Neural cell (in vitro differentiated cells): Measurements from ENCODE around the gene KIFBP. TPM values are rescaled to one million over a fixed set of nuclear protein-coding genes. Genes with fewer than 3 reads are reported as not detected.
A peak's percentile ranks its signal among the peaks of the same experiment; 100 is the strongest.

ENCODE experiments used
- H2AFZ ChIP-seq: fragments of 200-600, 300-800 bp; sonication (generic), shearing (Covaris generic); 2 replicates; pipeline ENCODE4 v1.6.0; 2014; ENCODE audit warnings: low read depth, mild to moderate bottlenecking, antibody characterized with exemption, low read length, moderate library complexity
- H3F3A ChIP-seq: fragments of 200-600 bp; shearing (Covaris generic); 2 replicates; pipeline ENCODE4 v1.6.1; 2016; ENCODE audit warnings: mild to moderate bottlenecking, moderate library complexity, mixed read lengths, antibody characterized with exemption, low read length; ENCODE audit not compliant: insufficient read depth, poor library complexity, severe bottlenecking
- H3K27ac ChIP-seq: fragments of 200-600, 300-800 bp; sonication (generic), shearing (Covaris generic); 2 replicates; pipeline ENCODE4 v1.5.1; 2014; ENCODE audit warnings: mild to moderate bottlenecking, low read length, moderate library complexity
- H3K27me3 ChIP-seq: fragments of 300-800, 200-600 bp; sonication (generic), shearing (Covaris generic); 2 replicates; pipeline ENCODE4 v1.6.0; 2014; ENCODE audit warnings: mild to moderate bottlenecking, low read depth, low read length, moderate library complexity; ENCODE audit not compliant: insufficient read depth
- H3K36me3 ChIP-seq: fragments of 300-800, 200-600 bp; sonication (generic), shearing (Covaris generic); 2 replicates; pipeline ENCODE4 v1.5.1; 2014; ENCODE audit warnings: mild to moderate bottlenecking, antibody characterized with exemption, low read length, moderate library complexity; ENCODE audit not compliant: insufficient read depth
- H3K4me2 ChIP-seq: fragments of 300-800, 200-600 bp; sonication (generic), shearing (Covaris generic); 2 replicates; pipeline ENCODE4 v1.6.0; 2014; ENCODE audit warnings: mild to moderate bottlenecking, low read length
- H3K4me3 ChIP-seq: fragments of 300-800, 200-600 bp; sonication (generic), shearing (Covaris generic); 2 replicates; pipeline ENCODE4 v1.5.1; 2014; ENCODE audit warnings: mild to moderate bottlenecking, low read length, moderate library complexity
- H3K79me2 ChIP-seq: fragments of 200-600 bp; shearing (Covaris generic); replicated peaks from 2 replicates; pipeline ENCODE4 v1.6.0; 2014; ENCODE audit warnings: mild to moderate bottlenecking, low read length, moderate library complexity; ENCODE audit not compliant: insufficient read depth
- H3K9ac ChIP-seq: fragments of 300-800, 200-600 bp; sonication (generic), shearing (Covaris generic); 2 replicates; pipeline ENCODE4 v1.6.1; 2016; ENCODE audit warnings: mild to moderate bottlenecking, low read length, mixed read lengths
- H3K9me2 ChIP-seq: fragments of 200-600 bp; shearing (Covaris generic); 2 replicates; pipeline ENCODE4 v1.6.1; 2016; ENCODE audit warnings: mild to moderate bottlenecking, low read length, mixed read lengths; ENCODE audit not compliant: insufficient read depth
- H3K9me3 ChIP-seq: fragments of 200-600, 300-800 bp; sonication (generic), shearing (Covaris generic); 2 replicates; pipeline ENCODE4 v1.6.1; 2016; ENCODE audit warnings: mild to moderate bottlenecking, mixed run types, low read length, moderate library complexity, mixed read lengths
- H4K20me1 ChIP-seq: fragments of 200-600 bp; shearing (Covaris generic); 2 replicates; pipeline ENCODE4 v1.6.1; 2016; ENCODE audit warnings: mild to moderate bottlenecking, mixed run types; ENCODE audit not compliant: insufficient read depth
- EP300 ChIP-seq: fragments of 450-650 bp; conservative IDR thresholded peaks from 2 replicates; pipeline ENCODE4 v1.6.1; 2014; ENCODE audit warnings: antibody characterized with exemption, mild to moderate bottlenecking, moderate library complexity; ENCODE audit not compliant: poor library complexity, severe bottlenecking
- EZH2 ChIP-seq: fragments of 200-600, 300-800 bp; shearing (Covaris generic), sonication (generic); IDR thresholded peaks from 2 replicates; pipeline ENCODE4 v1.6.1; 2014; ENCODE audit warnings: antibody characterized with exemption, low read length, borderline replicate concordance, mild to moderate bottlenecking; ENCODE audit not compliant: insufficient read depth, poor library complexity, severe bottlenecking
- MXI1 ChIP-seq: fragments of 450-650 bp; conservative IDR thresholded peaks from 2 replicates; pipeline ENCODE4 v1.6.1; 2014; ENCODE audit warnings: antibody characterized with exemption, mild to moderate bottlenecking; ENCODE audit not compliant: poor library complexity, severe bottlenecking
- POLR2AphosphoS5 ChIP-seq: IDR thresholded peaks from 2 replicates; pipeline ENCODE4 v1.6.1; 2012
- RAD21 ChIP-seq: fragments of 450-650 bp; conservative IDR thresholded peaks from 2 replicates; pipeline ENCODE4 v1.6.1; 2014; ENCODE audit warnings: antibody characterized with exemption, mild to moderate bottlenecking, moderate library complexity
- SMC3 ChIP-seq: fragments of 450-650 bp; conservative IDR thresholded peaks from 2 replicates; pipeline ENCODE4 v1.6.1; 2014; ENCODE audit warnings: antibody characterized with exemption, mild to moderate bottlenecking, moderate library complexity; ENCODE audit not compliant: poor library complexity
- TAF1 ChIP-seq: IDR thresholded peaks from 2 replicates; pipeline ENCODE4 v1.6.1; 2012; ENCODE audit warnings: low read depth
- polyA plus RNA-seq: library from polyadenylated mRNA; depleted of rRNA; stranded (reverse); fragments of >200 nt; gene quantifications from 2 replicates; pipeline ENCODE4 v1.2.3, GENCODE V29; 2014
- TF ChIP-seq, protein P1 (sequence below): fragments of 450-650 bp; IDR thresholded peaks from 2 replicates; pipeline ENCODE4 v1.5.1; 2014; ENCODE audit warnings: antibody characterized with exemption, mild to moderate bottlenecking, moderate library complexity; ENCODE audit not compliant: poor library complexity, severe bottlenecking
- TF ChIP-seq, protein P2 (sequence below): IDR thresholded peaks from 2 replicates; pipeline ENCODE4 v1.6.1; 2012; ENCODE audit warnings: borderline replicate concordance

The KIFBP gene
- polyA plus RNA-seq, 1 donor from 2014 or later: 76.9 TPM

DNA sequence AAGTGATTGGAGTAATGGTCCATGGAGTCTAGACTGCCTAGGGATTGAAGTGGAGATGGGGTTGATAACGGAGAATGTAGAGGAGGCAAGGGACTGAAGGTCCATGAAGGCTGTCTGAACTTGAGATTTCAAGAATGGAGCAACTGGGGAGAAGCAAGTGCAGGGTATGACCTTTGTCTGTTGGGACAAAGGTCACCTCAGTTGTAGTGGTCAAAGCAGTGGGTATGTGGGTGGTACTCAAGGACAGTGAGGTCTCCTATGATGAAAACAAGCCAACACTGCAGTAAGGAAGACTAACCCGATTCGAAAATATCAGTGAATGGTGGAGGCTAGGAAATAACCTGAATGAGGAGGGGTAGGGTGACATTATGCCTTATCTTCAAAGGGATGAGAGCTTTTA, 38.0 kb upstream of the KIFBP start:
- Histone ChIP-seq H3K9ac (no peak overlapping the region), H3K4me3 (no peak overlapping the region)
- TF ChIP-seq RAD21: no peak

DNA sequence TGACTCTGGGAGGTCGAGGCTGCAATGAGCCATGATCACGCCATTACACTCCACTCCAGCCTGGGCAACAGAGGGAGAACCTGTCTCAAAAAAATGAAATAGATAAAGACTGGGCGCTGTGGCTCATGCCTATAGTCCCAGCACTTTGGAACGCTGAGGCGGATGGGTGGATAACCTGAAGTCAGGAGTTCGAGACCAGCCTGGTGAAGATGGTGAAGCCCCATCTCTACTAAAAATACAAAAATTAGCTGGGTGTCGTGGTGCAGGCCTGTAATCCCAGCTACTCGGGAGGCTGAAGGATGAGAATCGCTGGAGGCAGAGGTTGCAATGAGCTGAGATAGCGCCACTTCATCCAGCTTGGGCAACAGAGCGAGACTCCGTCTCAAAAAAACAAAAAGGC, 33.7 kb upstream of the KIFBP start:
- H3K27ac ChIP-seq: peak overlapping the region; percentile 86
- peak overlapping the region; percentile 31 for H3K4me3 ChIP-seq

More for the DNA sequence above, 38.0 kb upstream of the KIFBP start:
- Histone ChIP-seq H3K27ac (no peak overlapping the region), H3K4me2 (no peak overlapping the region), H4K20me1 (no peaks in the 10 kb centered on the region), H3K27me3 (no peaks in the 10 kb centered on the region), H3K9me2 (no peaks in the 10 kb centered on the region), H3K36me3 (peaks cover 21% of the 10 kb centered on the region), H3K9me3 (no peaks in the 10 kb centered on the region), H3F3A (peaks cover 4% of the 10 kb centered on the region), H3K79me2 (no peaks in the 10 kb centered on the region), H2AFZ (no peak overlapping the region)

DNA sequence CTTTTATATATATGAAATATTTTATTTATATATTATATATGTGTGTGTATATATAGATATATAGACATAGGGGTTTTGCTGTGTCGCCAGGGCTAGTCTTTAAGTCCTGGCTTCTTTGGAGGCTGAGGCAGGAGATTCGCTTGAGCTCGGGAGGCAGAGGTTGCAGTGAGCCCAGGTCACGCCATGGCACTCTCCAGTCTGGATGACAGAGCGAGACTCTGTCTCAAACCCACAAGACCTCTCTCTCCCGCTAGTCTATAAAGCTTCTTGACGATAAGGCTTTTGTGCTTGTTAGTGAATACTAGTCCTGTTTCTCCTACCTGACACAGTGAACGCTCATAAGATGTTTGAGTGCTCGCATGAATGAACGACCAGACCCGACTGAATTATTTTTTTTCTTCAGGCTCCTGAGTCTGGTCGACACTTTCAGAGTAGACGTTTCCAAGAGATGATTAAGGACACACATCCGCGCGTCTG, 33.2 kb upstream of the KIFBP start:
- Histone ChIP-seq H3K4me2 (peak overlapping the region; percentile 91), H2AFZ (peak overlapping the region; percentile 83), H4K20me1 (no peaks in the 10 kb centered on the region), H3K27ac (peak overlapping the region; percentile 86), H3K27me3 (no peaks in the 10 kb centered on the region), H3K9ac (peak overlapping the region; percentile 69), H3K4me3 (peak overlapping the region; percentile 85), H3K9me3 (no peaks in the 10 kb centered on the region), H3K79me2 (peaks cover 28% of the 10 kb centered on the region), H3F3A (peaks cover 6% of the 10 kb centered on the region), H3K9me2 (no peaks in the 10 kb centered on the region), H3K36me3 (peaks cover 4% of the 10 kb centered on the region)
- TF ChIP-seq, protein P1, sequence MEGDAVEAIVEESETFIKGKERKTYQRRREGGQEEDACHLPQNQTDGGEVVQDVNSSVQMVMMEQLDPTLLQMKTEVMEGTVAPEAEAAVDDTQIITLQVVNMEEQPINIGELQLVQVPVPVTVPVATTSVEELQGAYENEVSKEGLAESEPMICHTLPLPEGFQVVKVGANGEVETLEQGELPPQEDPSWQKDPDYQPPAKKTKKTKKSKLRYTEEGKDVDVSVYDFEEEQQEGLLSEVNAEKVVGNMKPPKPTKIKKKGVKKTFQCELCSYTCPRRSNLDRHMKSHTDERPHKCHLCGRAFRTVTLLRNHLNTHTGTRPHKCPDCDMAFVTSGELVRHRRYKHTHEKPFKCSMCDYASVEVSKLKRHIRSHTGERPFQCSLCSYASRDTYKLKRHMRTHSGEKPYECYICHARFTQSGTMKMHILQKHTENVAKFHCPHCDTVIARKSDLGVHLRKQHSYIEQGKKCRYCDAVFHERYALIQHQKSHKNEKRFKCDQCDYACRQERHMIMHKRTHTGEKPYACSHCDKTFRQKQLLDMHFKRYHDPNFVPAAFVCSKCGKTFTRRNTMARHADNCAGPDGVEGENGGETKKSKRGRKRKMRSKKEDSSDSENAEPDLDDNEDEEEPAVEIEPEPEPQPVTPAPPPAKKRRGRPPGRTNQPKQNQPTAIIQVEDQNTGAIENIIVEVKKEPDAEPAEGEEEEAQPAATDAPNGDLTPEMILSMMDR: no peak
- TF ChIP-seq SMC3: no peak
- no peak for TF ChIP-seq EZH2
- no peak for TF ChIP-seq MXI1
- TF ChIP-seq RAD21: no peak
- TF ChIP-seq, protein P2, sequence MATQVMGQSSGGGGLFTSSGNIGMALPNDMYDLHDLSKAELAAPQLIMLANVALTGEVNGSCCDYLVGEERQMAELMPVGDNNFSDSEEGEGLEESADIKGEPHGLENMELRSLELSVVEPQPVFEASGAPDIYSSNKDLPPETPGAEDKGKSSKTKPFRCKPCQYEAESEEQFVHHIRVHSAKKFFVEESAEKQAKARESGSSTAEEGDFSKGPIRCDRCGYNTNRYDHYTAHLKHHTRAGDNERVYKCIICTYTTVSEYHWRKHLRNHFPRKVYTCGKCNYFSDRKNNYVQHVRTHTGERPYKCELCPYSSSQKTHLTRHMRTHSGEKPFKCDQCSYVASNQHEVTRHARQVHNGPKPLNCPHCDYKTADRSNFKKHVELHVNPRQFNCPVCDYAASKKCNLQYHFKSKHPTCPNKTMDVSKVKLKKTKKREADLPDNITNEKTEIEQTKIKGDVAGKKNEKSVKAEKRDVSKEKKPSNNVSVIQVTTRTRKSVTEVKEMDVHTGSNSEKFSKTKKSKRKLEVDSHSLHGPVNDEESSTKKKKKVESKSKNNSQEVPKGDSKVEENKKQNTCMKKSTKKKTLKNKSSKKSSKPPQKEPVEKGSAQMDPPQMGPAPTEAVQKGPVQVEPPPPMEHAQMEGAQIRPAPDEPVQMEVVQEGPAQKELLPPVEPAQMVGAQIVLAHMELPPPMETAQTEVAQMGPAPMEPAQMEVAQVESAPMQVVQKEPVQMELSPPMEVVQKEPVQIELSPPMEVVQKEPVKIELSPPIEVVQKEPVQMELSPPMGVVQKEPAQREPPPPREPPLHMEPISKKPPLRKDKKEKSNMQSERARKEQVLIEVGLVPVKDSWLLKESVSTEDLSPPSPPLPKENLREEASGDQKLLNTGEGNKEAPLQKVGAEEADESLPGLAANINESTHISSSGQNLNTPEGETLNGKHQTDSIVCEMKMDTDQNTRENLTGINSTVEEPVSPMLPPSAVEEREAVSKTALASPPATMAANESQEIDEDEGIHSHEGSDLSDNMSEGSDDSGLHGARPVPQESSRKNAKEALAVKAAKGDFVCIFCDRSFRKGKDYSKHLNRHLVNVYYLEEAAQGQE: no peak
- TF ChIP-seq TAF1: no peak
- no peak for TF ChIP-seq POLR2AphosphoS5
- no peak for TF ChIP-seq EP300

More for the DNA sequence above, 33.7 kb upstream of the KIFBP start:
- Histone ChIP-seq H3K9ac (peak overlapping the region; percentile 69), H3K9me3 (no peaks in the 10 kb centered on the region), H2AFZ (no peak overlapping the region), H3K79me2 (peaks cover 25% of the 10 kb centered on the region), H3K9me2 (no peaks in the 10 kb centered on the region), H4K20me1 (no peaks in the 10 kb centered on the region), H3F3A (peaks cover 6% of the 10 kb centered on the region), H3K4me2 (no peak overlapping the region), H3K27me3 (no peaks in the 10 kb centered on the region), H3K36me3 (peaks cover 7% of the 10 kb centered on the region)
- TF ChIP-seq, protein P2: no peak
- no peak for TF ChIP-seq RAD21
